NCI-H187 treated with DMSO at 0.1 percent for 48 hours (cell line): Measurements from ENCODE around the gene CELF4.
"Not testable (repeated sequence)": the region's sequence is repeated elsewhere in the genome, so short reads cannot be mapped to it uniquely, and the experiment has no call there.

Experiments
- DNase-seq: peaks from one replicate; lab custom pipeline; 2025; lab: John Stamatoyannopoulos, UW

The CELF4 gene

DNA sequence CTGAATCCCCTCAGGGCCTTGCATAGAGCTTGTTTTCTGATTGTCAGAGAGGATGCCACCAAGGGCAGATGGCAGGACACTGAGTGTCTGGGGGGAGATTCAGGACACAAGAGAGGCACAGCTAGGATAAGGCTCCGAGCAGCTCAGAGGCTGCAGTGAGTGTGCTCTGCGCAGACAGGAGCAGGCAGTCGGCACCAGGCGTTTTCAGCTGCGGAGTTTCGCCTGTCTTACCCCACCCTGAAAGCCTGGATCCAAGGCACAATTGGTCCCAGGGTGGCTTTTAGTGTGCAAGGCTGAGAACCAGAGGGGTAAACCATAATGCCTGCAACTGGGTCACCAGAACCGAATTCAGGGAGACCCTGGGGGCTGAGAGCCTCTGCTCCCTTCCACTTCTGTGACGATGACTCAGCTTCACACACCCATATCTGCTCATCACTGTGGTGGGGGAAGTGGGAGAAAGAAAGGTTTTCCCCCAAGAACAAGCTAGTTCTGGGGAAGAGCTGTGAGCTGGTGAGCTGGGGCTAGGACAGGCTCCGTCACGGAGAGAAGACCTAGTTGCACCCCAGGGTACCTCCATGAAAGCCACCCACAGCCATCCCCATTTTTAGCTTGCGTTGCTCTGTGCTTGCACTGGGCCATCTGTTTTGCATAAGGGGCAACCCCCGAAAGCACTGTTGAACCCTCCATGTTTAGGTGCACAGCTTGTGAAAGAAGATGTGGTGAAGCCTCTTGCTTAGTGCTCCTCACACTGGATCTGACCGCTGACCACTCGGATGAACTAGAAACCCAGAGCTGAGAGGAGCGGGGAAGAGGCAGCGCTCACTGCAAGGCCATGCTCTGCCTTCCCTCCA is 173.7 kb downstream of the CELF4 start:
- DNase-seq: no peak

DNA sequence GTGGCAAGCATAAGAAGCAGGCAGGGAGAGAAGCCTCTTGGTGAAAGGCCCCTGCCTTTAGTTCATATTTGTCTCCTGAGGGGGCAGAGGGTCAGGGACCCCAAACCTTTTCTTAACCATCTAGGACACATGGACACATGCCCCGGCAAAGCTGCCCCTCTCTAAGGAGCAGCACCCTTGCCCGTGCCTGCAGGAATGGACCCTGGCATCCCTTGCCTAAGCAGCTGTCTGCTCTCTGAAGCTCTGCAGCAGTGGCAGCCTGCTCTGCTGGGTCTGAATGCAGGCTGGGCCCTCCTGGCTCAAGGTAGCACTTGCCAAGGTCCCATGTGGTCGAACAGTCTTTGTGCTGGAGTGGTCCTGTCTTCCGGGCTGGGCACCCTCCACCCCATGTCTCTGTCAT is 174.4 kb downstream of the CELF4 start:
- no peak for DNase-seq

DNA sequence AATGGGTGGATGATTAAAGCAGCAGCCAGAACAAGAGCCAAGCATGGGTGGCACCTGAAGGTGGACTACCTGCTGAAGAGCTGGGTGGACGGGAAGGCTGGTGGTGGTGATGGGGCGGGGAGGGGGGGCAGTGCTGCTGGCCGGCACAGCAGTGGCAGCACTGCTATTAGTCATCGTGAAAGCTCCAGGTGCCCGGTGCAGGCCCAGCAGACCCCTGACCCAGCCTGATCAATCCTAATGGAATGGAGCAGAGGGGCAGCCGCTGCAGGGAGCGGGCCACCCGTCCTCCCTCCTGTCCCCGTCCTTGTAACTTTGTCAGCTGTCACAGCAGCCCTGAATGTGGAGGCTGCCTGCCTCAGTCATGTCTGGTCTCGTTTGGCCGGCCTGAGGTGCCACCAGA is 174.9 kb downstream of the CELF4 start:
- no peak for DNase-seq

DNA sequence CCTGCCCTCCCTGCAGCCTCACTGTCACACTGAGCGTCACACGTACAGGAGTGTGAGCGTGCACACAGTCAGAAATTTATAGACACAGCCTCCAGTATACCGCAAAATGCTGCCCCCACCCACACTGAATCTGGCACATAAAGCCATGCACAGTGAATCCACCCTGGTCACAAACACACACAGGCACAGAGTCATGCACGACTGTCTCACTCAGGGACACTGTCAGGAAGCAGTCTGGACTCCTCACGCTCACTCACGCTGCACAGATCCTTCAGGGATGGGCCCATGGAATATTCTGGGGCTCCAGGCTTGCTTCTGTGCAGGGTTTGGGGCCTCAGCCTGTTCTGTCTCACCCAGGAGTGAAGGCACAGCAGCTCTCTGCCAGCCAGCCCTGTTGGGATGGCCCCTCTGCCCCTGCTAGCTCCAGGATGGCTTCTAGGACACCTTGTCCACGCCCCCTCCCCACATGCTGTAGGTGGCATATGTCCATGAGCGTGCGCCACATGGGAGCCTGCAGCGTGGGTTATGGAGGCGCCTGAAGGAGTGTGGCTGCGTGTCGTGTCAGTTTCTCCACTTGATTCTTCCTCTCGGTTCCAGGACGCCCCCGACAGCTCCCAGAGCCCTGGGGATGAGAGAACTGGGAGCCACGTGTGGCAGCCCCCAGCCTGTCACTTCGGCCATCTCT is 175.8 kb downstream of the CELF4 start:
- DNase-seq: no peak

DNA sequence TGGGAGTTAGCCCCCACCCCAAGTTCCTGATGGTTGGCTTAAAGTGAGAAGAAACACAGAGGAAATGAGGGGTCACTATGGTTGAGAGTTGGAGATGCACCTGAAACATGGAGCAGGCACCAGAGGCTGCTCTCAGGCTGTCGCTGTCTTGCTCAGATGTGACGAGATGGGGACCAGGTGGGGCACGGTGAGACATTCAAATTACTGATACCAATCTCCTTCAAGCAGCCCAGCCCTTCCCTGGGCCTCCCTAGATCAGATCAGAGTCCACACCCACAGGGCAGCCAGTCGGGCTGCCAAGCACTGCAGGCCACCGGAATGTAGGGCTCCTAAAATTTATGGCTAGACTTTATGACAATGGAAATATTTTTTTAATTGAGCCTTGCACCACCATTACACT is 176.6 kb downstream of the CELF4 start:
- DNase-seq: no peak

DNA sequence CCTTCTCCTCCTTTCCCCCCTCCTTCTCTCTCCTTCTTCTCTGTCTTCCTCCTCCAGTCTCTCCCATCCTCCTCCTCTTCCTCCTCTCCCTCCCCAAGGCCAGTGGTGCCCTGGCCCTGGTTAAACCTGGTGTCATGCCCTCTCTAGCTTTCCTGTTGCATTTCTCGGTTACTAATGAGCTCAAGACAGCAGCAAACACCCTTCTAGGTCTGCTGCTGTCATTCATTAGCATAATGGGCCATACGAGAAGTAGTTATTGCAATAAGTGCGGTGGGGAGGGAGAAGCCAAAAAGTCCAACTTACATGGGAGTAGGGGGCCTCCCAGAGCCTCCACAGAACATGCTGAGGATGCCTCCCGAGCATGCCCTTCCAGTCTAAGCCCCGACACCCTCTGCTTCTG is 177.2 kb downstream of the CELF4 start:
- no peak for DNase-seq

DNA sequence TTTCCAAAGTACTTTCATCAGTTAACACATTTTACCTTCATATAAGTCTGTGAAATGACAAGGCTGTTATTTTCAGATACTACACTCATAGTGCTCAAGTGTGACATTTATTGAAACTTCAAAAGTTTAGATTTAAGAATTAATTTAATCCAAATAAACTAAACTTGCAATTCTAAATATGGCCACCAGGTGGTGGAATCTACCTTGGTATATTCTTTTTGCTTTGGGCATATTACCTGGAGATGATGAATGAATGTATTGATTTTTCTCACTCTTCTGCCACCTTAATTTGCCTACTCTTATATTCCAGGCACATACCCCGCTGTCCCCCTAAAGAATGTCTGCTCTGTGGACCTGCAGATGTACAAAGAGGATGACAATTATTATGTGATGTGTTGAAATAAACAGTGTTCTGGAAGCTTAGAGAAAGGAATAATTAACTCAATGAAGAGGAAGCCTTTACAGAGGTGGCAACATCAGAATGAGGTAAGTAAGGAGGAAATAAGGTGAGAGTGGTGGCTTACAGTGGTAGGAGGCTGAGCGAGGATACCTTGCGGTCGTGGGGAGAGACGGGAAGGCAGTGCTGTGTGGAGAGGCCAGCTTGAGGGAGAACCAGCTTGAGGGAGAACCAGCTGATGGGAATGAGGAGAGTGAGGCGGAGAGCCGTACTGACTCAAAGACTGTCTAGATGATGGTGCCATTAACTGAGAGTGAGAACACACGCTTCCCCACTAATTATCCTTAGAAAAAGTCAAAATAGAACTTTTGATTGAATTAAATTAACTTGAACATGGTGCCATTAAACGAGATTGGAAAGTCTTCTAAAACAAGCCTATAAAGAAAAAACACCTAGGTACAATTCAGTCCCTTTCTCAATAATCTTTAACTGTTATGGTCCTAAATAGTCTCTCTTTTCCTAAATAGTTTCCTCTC is 179.5 kb downstream of the CELF4 start:
- DNase-seq: no peak

DNA sequence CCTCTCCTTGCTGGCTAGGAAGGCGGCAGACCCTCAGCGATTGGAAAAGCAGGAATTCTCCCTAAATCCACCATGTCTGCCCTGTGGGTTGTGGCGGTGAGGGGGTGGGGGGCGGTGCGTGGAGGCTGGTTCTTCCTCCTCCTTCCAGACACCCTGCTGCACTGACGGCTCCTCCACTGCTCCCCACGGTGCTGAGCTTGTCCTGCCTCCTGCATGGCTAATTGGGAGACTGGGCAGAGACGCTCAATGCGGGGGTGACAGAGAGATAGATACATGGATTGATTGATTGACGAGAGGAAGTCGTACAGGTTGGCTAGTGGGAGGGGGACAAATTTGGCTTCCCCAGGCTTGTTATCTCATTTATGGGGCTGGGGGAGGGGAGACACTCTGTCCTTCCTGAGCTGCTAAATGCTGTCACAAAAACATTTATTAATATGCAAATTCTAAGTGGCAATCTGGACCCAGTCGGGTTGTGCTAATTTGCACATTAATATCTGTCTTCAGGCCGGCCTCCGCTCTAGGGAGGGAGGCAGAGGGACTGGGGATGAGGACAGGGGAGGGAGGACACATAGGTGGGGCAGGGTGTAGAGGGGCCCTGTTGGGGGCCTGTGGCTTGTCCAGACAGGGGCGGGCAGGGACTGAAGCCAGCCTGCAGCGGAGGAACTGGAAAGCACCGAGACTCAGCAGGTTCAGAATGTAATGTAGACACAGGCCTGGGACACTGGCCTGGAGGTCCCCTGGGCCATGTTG is 181.6 kb downstream of the CELF4 start:
- no peak for DNase-seq

DNA sequence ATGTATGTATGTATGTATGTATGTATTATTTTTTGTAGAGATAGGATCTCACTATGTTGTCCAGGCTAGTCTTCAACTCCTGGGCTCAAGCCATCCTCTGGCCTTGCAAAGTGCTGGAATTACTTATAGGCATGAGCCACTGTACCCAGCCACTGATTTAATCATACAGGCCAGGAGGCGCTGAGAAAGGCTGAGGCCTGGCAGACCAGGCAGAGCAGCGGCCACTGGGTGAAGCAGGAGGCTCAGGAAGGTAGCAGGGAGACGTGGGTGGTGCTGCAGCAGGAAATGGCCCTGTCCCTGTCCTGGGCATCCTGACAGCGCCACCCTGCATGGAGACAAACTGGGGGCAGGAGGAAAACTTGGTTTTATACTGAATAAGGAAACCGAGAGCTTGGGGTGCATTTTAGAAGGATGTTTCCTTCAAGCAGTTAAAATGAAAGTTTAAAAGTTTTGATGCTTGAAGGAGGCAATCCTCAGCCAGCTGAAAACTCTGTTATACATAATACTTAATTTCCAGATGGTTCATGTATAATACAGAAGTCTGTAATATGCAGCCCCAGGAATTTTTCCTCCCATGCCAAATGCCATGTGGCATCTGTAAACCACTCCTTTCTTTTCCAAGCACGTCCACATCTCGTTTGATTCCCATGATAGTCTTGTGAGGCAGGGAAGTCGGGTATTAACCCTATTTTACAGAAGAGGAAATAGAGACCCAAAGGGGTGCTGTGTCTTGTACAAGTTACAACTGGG is 182.4 kb downstream of the CELF4 start:
- DNase-seq: no peak

DNA sequence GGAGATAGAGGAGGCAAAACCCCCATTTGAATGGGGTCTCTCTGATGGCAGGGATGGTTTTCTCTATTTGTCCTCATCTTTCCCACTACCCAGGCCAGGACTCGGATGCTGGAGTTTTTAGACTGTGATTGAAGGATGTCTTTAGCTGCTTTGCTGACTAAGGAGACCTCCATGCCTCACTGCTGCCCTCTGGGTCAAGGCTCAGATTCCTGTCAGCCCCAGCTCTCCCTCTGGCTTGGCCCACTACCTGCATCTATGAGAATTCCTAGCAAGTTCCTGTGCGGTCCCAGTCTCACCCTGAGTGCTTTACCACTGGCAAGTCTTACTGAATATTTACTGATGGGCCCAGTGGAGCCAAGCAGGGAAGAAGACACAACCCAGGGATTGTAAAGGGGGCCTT is 184.0 kb downstream of the CELF4 start:
- no peak for DNase-seq

DNA sequence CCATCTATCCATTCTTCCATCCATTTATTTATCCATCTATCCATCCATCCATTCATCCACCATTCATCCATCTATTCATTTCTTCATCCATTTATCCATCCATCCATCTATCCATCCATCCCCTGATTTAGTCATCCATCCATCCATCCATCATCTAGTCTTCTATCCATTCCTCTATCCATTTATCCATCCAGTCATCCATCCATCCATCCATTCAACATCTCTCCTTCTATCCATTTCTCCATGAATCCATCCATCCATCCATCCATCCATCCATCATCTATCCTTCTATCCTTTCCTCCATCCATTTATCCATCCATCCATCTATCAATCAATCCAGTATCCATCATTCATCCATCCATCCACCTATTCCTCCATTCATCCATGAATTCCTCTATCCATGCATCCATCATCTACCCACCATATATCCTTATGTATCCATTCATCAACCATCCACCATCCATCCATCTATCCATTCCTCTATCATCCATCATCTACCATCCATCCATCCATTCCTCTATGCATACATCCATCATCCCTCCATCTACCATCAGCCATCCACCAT is 185.0 kb downstream of the CELF4 start:
- DNase-seq: no peak

DNA sequence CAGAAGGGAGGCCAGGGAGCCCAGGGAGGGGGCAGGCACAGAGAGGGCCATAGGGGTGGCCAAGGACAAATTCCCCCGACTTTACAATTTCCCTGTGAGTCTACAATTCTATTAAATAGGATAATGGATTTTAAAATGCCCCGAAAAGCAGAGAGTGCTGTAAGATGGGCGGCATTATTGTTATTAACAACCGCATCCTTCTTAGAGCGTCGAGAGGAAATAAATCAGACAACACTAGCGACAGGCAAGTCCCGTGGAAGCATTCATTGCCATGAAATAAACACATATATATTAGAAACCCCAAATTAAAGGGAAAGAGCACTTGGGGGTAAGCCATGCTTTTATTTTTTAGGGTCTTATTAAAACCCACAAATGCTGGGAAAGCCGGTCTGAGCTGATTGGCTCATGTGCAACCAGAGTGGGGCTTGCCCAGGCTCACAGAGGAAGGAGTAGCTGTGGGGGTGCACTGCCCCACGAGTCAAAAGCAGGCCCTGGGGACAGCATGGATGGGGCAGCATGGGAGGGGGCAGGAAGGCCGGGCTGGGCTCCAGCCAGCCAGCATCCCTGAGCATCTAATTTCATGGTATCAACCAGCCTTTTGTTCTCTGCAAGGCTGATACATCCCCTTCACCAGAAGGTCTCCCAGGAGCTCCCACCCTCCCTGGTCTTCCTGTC is 187.1 kb downstream of the CELF4 start:
- no peak for DNase-seq

DNA sequence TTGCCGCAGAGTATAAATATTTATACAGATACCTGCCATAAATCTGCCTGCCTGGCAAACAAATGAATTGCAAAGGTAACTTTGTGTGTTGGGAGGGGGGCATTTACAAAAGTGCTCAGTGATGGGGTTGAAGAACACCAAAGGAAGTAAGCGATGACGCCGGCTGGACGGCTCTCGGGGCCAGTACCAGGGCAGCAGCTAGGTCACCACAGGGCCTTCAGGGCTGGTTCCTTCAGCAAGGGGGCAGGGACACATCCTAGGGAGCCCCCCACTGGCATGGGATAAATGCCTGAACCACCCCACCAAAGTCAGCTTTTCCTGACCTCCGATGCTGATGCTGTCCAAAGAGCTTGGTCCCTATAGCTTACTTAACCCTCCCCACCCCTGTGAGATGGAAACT is 190.4 kb downstream of the CELF4 start:
- DNase-seq: no peak

DNA sequence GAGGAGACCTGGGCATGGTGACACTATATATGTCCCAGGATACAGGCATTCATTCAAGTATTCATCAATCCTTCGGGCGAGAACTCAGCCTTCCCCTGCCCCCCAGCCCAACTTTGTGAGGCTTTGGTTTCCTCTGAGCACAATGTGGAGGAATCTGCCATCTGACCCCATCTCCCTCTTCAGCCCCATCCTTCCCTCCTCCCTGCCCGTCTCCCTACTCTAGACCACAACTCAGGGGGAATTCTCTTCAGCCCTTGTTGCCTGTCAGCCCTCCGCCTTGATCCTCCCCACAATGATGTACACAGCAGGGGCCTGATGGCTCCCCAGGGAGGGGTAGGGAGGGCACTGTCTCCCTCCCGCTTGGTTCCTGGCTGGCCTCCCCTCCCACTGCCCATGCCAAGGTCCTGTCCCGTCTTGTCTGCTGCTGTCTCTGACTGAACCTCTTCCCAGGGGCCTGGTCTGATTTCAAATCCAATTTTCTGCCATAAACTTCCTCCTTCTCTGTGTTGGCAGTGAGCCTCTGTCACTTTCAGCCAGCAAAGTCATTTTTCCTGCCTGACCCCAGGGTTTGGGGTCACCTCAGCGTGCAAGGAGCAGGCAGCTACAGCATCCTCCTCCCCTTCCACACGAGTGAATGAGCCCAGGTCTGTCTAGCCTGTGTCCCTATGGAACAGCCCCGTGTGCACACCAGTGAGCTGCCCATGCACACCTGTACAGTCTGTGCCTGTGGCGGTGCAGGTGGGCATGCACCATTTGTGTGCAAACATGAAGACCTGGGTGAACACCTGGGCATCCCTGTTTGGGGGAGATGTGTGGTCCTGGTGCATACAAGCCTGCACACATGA is 197.3 kb downstream of the CELF4 start:
- no peak for DNase-seq

DNA sequence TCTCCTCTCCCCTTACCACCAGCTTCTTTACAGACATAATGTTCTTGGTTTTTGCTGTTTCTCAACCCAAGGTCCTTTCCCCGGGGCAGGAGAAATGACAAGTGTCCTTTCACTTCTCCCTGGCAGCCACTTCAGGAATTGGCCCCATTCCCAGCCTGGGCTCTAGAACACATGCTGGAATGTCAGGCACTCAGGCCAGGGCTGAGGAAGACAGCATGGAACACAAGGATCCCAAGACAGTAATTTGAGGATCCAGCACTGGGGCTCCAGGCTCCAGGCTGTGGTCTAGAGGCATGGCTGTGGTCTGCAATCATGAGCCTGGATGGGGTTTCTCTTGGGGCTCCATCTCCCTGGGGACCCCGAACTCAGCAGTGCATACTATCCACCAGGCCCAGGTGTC is 201.4 kb downstream of the CELF4 start:
- DNase-seq: no peak

DNA sequence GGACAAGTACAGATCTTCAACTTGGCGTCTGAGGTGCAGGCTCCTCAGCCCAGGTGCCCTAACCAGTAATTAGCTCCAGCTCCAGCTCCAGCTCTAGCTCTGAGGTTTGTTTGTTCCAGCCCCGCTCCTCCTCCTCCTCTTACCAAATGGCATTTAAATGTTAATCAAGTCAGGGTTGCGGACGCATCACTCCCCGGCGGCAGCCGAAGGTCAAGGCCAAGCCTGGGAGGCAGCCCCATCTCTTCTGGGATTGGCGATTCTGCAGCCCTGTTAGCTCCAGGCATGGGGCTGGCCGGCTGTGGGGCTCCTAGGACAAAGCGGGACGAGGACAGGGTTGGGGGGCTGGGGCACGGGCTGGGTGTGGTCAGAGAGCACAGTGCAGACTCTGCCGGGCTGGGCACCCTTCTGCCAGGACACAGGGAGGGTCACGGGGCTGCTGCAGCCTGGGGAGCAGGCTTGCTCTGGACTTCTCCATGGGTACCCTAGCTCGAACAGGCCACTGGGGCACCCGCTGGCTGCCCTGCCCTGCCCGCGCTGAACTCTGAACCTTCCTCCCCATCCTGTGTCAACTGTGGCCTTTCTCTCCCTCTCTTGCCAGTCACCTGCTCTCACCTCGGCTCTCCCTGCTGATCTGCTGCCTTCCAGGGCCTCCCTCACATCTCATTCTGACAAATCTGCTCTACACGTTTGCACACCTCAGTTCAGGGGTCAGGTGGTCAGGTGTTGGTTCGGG is 203.3 kb downstream of the CELF4 start:
- DNase-seq: no peak

DNA sequence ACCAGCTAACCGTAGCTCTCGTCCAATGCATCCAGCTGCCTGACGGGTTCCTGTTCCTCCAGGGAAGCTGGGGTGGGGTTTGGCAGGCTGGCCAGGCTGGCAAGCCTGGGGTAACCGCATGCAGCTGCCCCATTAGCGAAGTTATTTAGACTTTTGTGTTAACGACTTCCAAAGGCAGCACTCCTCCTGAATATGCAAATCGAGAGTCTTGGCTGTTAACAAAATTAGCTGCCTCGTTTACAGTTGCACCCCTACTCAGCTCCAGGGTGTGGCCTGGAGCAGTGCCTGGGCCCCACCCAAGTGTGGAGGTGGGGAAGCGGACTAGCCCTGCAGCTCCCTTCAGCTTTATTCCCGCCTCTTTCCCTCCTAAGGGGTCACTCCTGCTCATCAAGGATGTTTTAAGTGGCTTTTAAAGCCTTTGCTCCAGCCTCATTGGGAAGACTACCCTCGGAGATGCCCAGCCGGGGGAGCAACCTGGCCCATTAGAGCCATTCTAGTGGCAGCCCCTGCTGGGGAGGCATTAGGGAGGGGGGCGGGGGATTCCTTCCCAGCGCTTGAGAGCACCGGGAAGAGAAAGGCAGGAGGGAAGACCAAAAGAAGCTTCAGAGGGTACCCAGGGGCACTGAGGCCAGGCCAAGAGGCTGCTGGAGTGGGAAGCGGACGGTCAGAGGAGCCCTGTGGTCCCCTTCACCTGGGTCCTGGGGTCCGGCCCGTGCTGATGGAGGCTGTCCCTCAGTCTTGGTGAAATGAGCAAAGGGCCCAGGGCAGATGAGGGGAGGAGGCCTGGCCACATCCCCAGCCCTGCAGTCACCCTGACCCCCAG is 204.1 kb downstream of the CELF4 start:
- peak; percentile 76 for DNase-seq

DNA sequence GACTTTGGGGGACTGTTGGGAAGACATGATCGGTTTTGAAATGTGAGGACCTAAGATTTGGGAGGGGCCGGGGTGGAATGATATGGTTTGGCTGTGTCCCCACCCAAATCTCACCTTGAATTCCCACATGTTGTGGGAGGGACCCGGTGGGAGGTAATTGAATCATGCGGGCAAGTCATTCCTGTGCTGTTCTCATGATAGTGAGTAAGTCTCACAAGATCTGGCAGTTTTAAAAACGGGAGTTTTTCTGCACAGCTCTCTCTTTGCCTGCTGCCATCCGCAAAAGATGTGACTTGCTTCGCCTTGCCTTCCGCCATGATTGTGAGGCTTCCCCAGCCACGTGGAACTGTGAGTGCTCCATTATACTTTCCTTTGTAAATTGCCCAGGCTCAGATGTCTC is 207.5 kb downstream of the CELF4 start:
- not testable (repeated sequence) for DNase-seq
